ENCODE data around the gene PTPN7.

PTPN7 gene

GRCh38 chr1:202101184-202101583 is 59.2 kb downstream of the PTPN7 start:
- no peak for DNase-seq
